Heart left ventricle (tissue), 16 donors: ENCODE measurements around the gene GAK. TPM values are rescaled to one million over a fixed set of nuclear protein-coding genes. Genes with fewer than 3 reads are reported as not detected.

Source experiments
- ATAC-seq, 4 donors: fragments of 200-7000 bp; cut with Tn5 transposase; one replicate each; pipeline ENCODE4 v1.9.1; 2020 to 2022; ENCODE audit warnings: moderate library complexity in 4 of 4, mild to moderate bottlenecking in 3 of 4, moderate number of reproducible peaks in 1 of 4
- DNase-seq, 5 donors: peaks; one replicate each; pipeline ENCODE4 v3.0.0-alpha.2; 2020
- H3K27ac ChIP-seq, 12 donors: fragments of 200-600 bp; sonication (generic) in 4 of 12; one replicate each; pipeline versions ENCODE4 v1.5.0 to v1.8.0; 2016 to 2022; ENCODE audit warnings: mild to moderate bottlenecking in 2 of 12
- H3K27me3 ChIP-seq, 9 donors: fragments of 200-600 bp; sonication (generic) in 2 of 9; one replicate each; pipeline versions ENCODE4 v1.5.1 to v1.8.0; 2016 to 2022; ENCODE audit warnings: mild to moderate bottlenecking in 3 of 9
- H3K36me3 ChIP-seq, 9 donors: fragments of 200-600 bp; sonication (generic) in 2 of 9; one replicate each; pipeline versions ENCODE4 v1.5.0 to v1.8.0; 2018 to 2022; ENCODE audit warnings: mild to moderate bottlenecking in 2 of 9
- H3K4me1 ChIP-seq, 12 donors: fragments of 200-600 bp; sonication (generic) in 4 of 12; one replicate each; pipeline versions ENCODE4 v1.5.0 to v1.8.0; 2016 to 2022; ENCODE audit warnings: mild to moderate bottlenecking in 3 of 12
- H3K4me3 ChIP-seq, 12 donors: fragments of 200-600 bp; sonication (generic) in 4 of 12; one replicate each; pipeline versions ENCODE4 v1.5.0 to v1.8.0; 2017 to 2022; ENCODE audit warnings: mild to moderate bottlenecking in 9 of 12, moderate library complexity in 4 of 12
- H3K9me3 ChIP-seq, 12 donors: fragments of 200-600 bp; sonication (generic) in 4 of 12; one replicate each; pipeline versions ENCODE4 v1.5.0 to v1.8.0; 2016 to 2022; ENCODE audit warnings: mild to moderate bottlenecking in 1 of 12
- CTCF ChIP-seq, 12 donors: fragments of 200-600 bp; sonication (generic) in 4 of 12; IDR thresholded peaks; one replicate each; pipeline versions ENCODE4 v1.5.0 to v1.8.0; 2018 to 2022; ENCODE audit warnings: antibody characterized with exemption in 12 of 12, mild to moderate bottlenecking in 5 of 12
- POLR2A ChIP-seq, 2 donors: fragments of 450-650 bp; IDR thresholded peaks; one replicate each; pipeline ENCODE4 v1.6.1; 2017; ENCODE audit warnings: antibody characterized with exemption in 2 of 2, mild to moderate bottlenecking in 2 of 2, moderate library complexity in 2 of 2
- WGBS, 4 donors: extraction: QIAGEN DNeasy Blood & Tissue Kit in 2 of 4; methylation state at CpG; one replicate each; pipeline versions ENCODE4 v1.1.5 to v1.1.7; 2013 to 2018; 5-methylcytosine and 5-hydroxymethylcytosine counted together
- intact Hi-C, 10 donors: fragments of 100-400 bp; cut with DNase I; formaldehyde crosslinking; loops; one replicate each; pipeline versions ENCODE4 v1.11.1 to v1.14.2; 2022
- polyA plus RNA-seq, 2 donors: library from polyadenylated mRNA; stranded (reverse); fragments of 200-250 nt; gene quantifications; one replicate each; pipeline ENCODE4 v1.2.3, GENCODE V29; 2013
- total RNA-seq, 9 donors: library from RNA; depleted of rRNA in 2 of 9; stranded (reverse); fragments of >200 nt in 2 of 9; fragmentation: NEBNext Ultra II Directional in 3 of 9; extraction: Animal tissue kit (Norgen Biotek cat#: 25700) in 3 of 9; gene quantifications; one replicate each; pipeline versions ENCODE4 v1.1.0 to v1.2.4, GENCODE V29; 2016 to 2023
- donor health status: ischemic (EF 13 %, LVEDD 7.1; RV severe dilation, severe dysfunction).
- donor health status: healthy with polysubstance abuse.
- donor health status: DM: no; HTN: yes; CAD: no.
- donor health status: DM: no; HTN: no; CAD: no.
- donor health status: ischemic (EF 25% LVEDD 6.9; RV normal size, moderate dysfunction).
- donor health status: ischemic (EF 25% LVEDD 5.7; RV mildly dilated, moderate dysfunction).
- donor health status: healthy.
- donor health status: DM: yes; HTN: yes; CAD: no.
- donor health status: ischemic (EF 35%, LVEDD 5.7; RV mildly dilated, moderate dysfunction).
- donor health status: nonischemic (EF 11% LVEDD 7.7; RV severe dilation, severe dysfunction).
- donor health status: DM: yes; HTN: yes; CAD: no.
- donor health status: PGD.
- donor health status: ischemic (EF 29% LVEDD 5.4; RV normal size, mild dysfunction).
- donor health status: nonischemic (EF 23%, LVEDD 6.1; RV moderate dilation, normal function).

Gene GAK
- total and polyA plus RNA-seq, 11 donors = 22.8 to 55.1 (median 33.8) TPM

- TF ChIP-seq POLR2A (IDR thresholded peaks at IDR 0.05) (no peak), CTCF (IDR thresholded peaks at IDR 0.05) (no peak)
- no peaks in the 10 kb centered on the region for H3K27me3 ChIP-seq
- peaks cover 0 to 79% (median 42%) of the 10 kb centered on the region in 9 donors for H3K36me3 ChIP-seq
- DNase-seq = peak in 2 of 5 donors; percentile 51 to 66
- no peak overlapping the region for H3K4me3 ChIP-seq
- H3K4me1 ChIP-seq = no peaks in the 10 kb centered on the region
- ATAC-seq = peak; percentile 49 to 72 (median 60)
- no peak overlapping the region for H3K27ac ChIP-seq
- intact Hi-C loops = no loop called here
- WGBS, 4 donors = 84 to 89% (median 85%) methylated on average over 27 of the region's 27 CpGs
- no peaks in the 10 kb centered on the region for H3K9me3 ChIP-seq
Measured at GRCh38 chr4:898869-899555, 33.1 kb downstream of the GAK start.

GRCh38 chr4:898123-898522 lies 34.0 kb downstream of the GAK start:
- TF ChIP-seq POLR2A (IDR thresholded peaks at IDR 0.05) = no peak
- no peak for TF ChIP-seq CTCF (IDR thresholded peaks at IDR 0.05)
- intact Hi-C loops = no loop called here
- ATAC-seq (no peak), DNase-seq (no peak)
- WGBS, 4 donors = 92 to 95% (median 93%) methylated on average over 15 of the region's 15 CpGs
- Histone ChIP-seq H3K27me3 (no peaks in the 10 kb centered on the region), H3K36me3 (peaks cover 0 to 80% (median 42%) of the 10 kb centered on the region in 9 donors), H3K4me1 (no peaks in the 10 kb centered on the region), H3K4me3 (no peak overlapping the region), H3K27ac (no peak overlapping the region), H3K9me3 (no peaks in the 10 kb centered on the region)

- no peak overlapping the region for H3K27ac ChIP-seq
- 93 to 97% (median 96%) methylated on average over 20 of the region's 20 CpGs for WGBS, 4 donors
- intact Hi-C loops = no loop called here
- no peak overlapping the region for H3K4me3 ChIP-seq
- peaks cover 0 to 89% (median 52%) of the 10 kb centered on the region in 9 donors for H3K36me3 ChIP-seq
- no peaks in the 10 kb centered on the region for H3K27me3 ChIP-seq
- no peaks in the 10 kb centered on the region for H3K9me3 ChIP-seq
- TF ChIP-seq CTCF (IDR thresholded peaks at IDR 0.05) (no peak), POLR2A (IDR thresholded peaks at IDR 0.05) (no peak)
- ATAC-seq = no peak
- no peaks in the 10 kb centered on the region for H3K4me1 ChIP-seq
- DNase-seq = no peak
Measured at GRCh38 chr4:896630-897029, 35.5 kb downstream of the GAK start.

DNA sequence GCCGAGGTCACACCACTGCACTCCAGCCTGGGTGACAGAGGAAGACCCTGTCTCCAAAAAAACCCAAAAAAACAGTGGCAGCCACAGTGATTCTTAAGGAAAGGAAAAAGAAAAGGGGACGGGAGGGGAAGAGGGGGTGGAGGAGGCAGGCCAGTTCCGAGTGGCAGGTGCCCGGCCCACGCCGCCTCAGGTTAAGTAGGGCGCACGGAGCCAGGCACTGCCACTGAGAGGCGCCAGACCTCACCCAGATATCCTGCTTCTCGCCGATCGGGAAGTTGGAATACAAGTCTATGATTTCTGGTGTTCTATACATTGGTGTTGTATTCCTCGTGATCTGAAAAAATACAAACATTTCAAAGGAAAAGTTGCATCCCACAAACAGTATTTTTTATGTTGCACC lies 35.9 kb downstream of the GAK start:
- Histone ChIP-seq H3K27ac (no peak overlapping the region), H3K27me3 (no peaks in the 10 kb centered on the region), H3K4me3 (no peak overlapping the region), H3K4me1 (no peaks in the 10 kb centered on the region), H3K36me3 (peaks cover 0 to 85% (median 52%) of the 10 kb centered on the region in 9 donors), H3K9me3 (no peaks in the 10 kb centered on the region)
- intact Hi-C loops = no loop called here
- no peak for DNase-seq
- ATAC-seq = no peak
- no peak for TF ChIP-seq CTCF (IDR thresholded peaks at IDR 0.05)
- no peak for TF ChIP-seq POLR2A (IDR thresholded peaks at IDR 0.05)
- WGBS, 4 donors = 91 to 93% (median 92%) methylated on average over 13 of the region's 13 CpGs
